Fibroblast of mammary gland (primary cell): ENCODE data around the gene RPL34.

Experiments
- DNase-seq: peaks from one replicate; pipeline ENCODE4 v3.0.0-alpha.2; 2010; ENCODE audit warnings: low read depth
- H3K4me3 ChIP-seq: 2 replicates; pipeline ENCODE4 v1.5.1; 2011; ENCODE audit warnings: low read depth, mild to moderate bottlenecking, low read length, moderate library complexity; ENCODE audit not compliant: control insufficient read depth
- CTCF ChIP-seq: conservative IDR thresholded peaks from 2 replicates; pipeline ENCODE4 v1.5.1; 2011; ENCODE audit warnings: low read depth, low read length, inconsistent platforms; ENCODE audit not compliant: control insufficient read depth, insufficient read depth

The RPL34 gene

DNA sequence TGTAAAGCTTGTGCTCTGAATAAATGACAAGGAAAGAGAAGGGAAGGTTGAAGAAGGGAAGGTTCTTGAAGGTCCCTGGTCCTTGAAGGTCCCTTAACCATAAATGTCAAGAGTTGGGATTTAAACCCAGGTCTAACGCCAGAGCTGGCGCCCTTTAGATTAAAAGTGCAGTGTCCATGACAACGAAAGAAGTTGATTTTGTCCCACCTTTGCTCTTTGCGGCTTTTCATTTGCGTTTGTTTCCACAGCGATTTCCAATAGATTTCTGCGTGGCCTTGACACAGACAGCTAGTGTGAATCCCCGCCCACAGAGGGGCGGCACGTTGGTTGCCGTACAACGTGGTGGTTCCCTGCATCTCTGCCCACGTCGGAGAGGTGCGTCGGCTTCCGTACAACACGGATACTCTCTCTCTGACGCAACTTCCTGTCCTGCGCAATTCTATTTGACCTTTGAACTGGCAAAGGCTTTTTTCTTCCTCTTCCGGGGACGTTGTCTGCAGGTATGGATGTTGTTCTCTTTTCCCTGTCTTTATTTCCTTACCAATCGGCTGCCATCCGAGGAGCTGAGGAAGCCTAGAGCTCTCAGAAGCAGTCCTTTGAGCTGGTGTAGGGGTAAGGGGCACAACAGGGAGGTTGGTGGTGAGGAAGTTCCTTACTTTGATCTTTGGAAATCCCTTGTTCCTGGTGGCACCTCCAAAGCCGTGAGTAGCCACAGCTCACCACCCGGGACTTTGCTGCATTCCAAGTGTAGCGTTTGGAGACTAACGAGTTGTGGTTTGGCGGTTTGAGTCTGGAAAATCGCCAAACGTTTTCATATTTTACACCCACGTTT lies at the start of gene RPL34:
Gene RPL34, plus strand, starts transcription at position 476 of the 832 bp plus-strand sequence. CDS start 1,384 bp downstream, outside the sequence.
- peak within 1 kb of the TSS; percentile 87 for H3K4me3 ChIP-seq
- no peak for TF ChIP-seq CTCF
- peak; percentile 99 for DNase-seq

DNA sequence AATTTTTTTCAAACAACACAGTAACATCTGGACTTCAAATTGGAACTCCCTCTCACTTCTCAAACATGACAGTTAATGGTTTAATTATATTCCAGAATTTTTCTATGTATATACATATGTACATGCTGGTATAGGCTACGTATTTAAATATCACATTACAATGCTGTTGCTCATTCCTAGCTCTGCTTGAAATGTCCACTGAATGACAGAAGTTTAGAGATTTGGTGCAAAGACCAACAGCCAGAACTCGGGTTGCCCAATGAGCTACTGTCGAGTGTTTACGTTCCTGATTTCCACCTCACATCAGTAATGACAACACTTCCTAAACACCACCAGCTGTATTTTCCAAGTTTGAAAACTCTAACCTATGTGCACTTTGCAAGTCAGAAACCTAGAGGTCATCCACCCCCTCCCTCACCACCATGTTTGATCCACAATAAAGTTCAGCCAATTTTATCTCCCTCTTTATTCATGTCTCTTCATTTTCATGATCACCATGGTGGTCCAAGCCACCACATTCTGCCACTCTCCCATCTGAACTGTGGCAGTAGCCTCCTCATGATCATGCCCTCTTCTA lies 49.3 kb upstream of the RPL34 start:
- TF ChIP-seq CTCF: no peak
- no peak overlapping the region for H3K4me3 ChIP-seq
- no peak for DNase-seq

DNA sequence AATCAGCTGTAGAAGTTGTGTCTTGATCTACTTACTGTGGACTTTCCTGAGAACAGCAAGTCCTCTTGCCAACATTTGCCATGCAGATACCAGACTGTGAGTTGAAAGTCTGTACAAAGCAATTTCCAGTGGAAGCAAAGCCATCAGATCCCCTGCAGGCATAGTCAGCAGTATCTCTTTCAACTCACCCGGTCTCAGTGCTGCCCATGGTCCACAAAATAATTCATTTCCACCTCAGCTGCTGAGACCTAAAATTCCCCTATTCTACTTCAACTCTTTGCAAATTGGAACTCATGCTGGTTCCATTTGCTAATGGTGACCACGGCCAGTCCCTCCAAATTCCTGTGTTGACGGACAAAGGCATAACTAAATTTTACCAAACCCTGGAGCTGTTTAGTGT lies 46.0 kb upstream of the RPL34 start:
- no peak overlapping the region for H3K4me3 ChIP-seq
- DNase-seq: no peak
- no peak for TF ChIP-seq CTCF

DNA sequence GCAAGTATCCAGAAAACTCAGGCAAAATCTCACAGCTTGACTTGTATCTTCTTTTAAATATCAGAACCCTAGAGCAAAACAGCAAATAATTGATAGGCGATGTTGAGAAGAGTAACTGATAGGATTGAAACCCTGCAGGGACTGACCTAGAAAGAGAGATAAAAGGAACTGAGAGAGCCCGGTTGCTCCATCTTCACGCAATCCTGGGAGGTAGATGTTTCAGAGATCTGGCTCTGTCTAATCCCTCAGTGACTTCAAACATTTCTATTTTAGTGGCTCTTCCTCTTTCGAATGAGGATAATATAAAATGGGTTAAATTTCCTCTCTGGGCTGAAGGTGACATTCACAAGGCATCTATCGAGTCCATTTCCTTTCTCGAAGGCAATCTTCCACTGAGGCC lies 39.3 kb upstream of the RPL34 start:
- no peak for TF ChIP-seq CTCF
- no peak for DNase-seq
- H3K4me3 ChIP-seq: no peak overlapping the region

DNA sequence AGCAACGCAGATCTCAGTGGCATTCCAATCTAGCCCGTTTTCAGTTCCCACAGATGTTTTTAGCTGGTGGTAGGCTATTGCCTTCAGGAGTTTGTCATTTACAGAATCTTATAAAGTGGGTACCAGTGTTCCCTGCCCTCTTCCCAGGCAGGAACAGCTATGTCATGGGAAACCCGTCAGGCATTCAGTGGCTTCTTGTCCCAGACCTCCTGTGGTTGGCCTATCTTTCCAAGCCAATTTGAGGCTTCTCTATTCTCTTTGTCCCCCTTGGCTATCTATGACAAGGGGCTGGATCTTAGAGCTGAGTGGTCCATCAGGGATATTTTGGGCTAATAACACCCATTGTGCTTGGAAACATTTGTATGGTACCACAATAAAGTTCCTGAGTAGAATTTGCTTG lies 33.6 kb upstream of the RPL34 start:
- TF ChIP-seq CTCF: no peak
- no peak for DNase-seq

GRCh38 chr4:108588878-108589277 lies 31.5 kb upstream of the RPL34 start:
- no peak for DNase-seq
- no peak overlapping the region for H3K4me3 ChIP-seq
- TF ChIP-seq CTCF: no peak

More for the DNA sequence above, 33.6 kb upstream of the RPL34 start:
- no peak overlapping the region for H3K4me3 ChIP-seq
